ENCODE measurements around the gene FOXRED1. TPM values are rescaled to one million over a fixed set of nuclear protein-coding genes. Genes with fewer than 3 reads are reported as not detected.

The FOXRED1 gene
- total RNA-seq, 1 donor from 2014 or later = 49.6 TPM

DNA sequence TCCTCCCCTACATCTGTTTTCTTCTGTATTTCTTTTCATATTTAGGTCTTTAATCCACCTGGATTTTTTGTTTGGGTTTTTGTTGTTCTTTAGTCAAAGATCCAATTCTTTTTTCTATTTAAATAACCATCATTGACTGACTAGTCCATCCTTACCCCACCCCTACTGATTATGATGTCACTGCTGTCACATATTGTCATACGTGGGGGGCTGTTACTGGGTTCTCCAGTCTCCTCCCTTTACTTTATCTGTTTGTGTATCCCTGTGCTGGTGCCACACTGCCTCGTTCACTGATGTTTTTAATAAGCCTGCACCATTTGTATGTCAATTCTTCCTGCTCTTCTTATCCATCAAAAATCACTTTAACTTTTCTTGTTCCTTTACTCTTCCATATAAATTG is 28.1 kb downstream of the FOXRED1 start:
- Mint-ChIP-seq H3K36me3 (peaks cover 19% of the 10 kb centered on the region), H3K9me3 (no peaks in the 10 kb centered on the region), H3K27me3 (no peaks in the 10 kb centered on the region), H3K4me1 (ENCODE audit: unreplicated experiment) (peaks cover 4% of the 10 kb centered on the region), H3K27ac (no peak overlapping the region), H3K4me3 (no peak overlapping the region)
- no peak for DNase-seq (ENCODE audit: extremely low spot score, unreplicated experiment)
- TF ChIP-seq, protein P1, sequence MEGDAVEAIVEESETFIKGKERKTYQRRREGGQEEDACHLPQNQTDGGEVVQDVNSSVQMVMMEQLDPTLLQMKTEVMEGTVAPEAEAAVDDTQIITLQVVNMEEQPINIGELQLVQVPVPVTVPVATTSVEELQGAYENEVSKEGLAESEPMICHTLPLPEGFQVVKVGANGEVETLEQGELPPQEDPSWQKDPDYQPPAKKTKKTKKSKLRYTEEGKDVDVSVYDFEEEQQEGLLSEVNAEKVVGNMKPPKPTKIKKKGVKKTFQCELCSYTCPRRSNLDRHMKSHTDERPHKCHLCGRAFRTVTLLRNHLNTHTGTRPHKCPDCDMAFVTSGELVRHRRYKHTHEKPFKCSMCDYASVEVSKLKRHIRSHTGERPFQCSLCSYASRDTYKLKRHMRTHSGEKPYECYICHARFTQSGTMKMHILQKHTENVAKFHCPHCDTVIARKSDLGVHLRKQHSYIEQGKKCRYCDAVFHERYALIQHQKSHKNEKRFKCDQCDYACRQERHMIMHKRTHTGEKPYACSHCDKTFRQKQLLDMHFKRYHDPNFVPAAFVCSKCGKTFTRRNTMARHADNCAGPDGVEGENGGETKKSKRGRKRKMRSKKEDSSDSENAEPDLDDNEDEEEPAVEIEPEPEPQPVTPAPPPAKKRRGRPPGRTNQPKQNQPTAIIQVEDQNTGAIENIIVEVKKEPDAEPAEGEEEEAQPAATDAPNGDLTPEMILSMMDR (conservative IDR thresholded peaks at IDR 0.05) = no peak

DNA sequence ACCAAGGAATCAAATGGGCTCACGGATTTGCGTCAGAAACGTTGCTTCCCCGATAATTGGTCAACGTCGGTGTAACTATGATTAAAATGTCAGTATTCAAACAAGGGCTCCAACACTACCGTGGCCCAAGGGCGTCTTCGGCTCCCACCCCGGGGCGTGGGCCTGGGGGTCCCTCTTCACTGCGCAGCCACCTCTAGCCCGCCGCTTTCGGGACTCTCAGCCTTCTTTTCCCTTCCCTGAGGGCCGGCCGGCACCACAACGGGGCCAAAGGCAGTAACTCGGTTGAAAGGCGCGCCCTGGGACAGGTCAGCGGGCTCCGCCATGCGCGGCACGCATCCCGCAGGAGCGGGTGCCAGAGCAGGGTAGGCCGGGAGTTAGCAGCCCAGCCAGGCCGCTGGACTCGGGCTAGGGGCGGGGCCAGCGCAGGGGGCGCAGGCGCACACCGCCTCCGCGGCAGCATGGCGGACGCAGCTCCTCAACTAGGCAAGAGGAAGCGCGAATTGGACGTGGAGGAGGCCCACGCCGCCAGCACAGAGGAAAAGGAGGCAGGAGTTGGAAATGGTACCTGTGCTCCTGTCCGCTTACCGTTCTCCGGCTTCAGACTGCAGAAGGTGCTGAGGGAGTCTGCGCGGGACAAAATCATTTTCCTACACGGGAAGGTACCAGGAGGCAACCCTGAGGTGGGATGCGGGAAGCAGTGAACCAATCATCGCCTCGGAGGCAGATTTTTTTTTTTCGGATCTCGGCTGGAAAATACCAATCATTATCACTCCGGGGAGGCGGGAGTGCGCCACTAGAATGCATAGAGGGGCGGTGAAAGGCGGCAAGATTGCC is 34.9 kb downstream of the FOXRED1 start, which contains the start of gene DCPS:
Gene DCPS (plus strand): TSS at position 438 of the 834 bp plus-strand sequence. CDS start 21 bp downstream, at position 459.
- TF ChIP-seq, protein P1 (conservative IDR thresholded peaks at IDR 0.05) = peak; percentile 22
- Mint-ChIP-seq H3K4me3 (peak within 1 kb of the TSS; percentile 87), H3K4me1 (ENCODE audit: unreplicated experiment) (peaks cover 27% of the 10 kb centered on the region), H3K36me3 (peaks cover 11% of the 10 kb centered on the region), H3K27me3 (no peaks in the 10 kb centered on the region), H3K9me3 (no peaks in the 10 kb centered on the region), H3K27ac (peak within 1 kb of the TSS; percentile 82)
- DNase-seq (ENCODE audit: extremely low spot score, unreplicated experiment) = peak; percentile 95

DNA sequence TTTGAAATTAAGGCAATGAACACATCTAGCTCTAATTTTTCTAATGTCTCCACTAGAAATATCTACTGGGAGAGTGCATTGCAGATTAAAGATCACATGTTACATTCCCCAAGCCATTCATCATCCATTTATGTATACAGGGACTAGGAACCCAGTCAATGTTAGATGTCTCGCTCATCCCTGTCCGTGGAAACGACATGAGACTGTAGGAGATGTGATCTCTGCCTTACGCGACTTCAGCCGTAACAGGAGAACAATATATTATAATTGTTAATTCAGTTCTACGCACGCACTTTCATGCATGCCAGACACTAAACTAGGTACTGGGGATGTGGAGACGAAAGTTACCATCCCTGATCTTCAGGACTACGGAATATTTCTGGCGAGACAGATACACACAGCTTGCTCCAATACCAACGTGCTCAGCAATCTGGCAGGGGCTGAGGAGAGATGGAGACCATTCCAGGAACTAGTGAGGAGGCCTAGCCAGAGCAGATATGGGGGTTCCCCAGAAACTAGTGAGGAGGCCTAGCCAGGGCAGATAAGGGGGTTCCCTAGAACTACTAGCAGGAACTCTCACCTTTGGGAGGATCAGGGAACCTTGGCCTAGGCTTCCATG is 35.6 kb downstream of the FOXRED1 start:
- DNase-seq (ENCODE audit: extremely low spot score, unreplicated experiment) = no peak
- Mint-ChIP-seq H3K4me1 (ENCODE audit: unreplicated experiment) (peaks cover 27% of the 10 kb centered on the region), H3K27me3 (no peaks in the 10 kb centered on the region), H3K36me3 (peaks cover 11% of the 10 kb centered on the region), H3K4me3 (peak overlapping the region; percentile 87), H3K27ac (peak overlapping the region; percentile 82), H3K9me3 (no peaks in the 10 kb centered on the region)
- TF ChIP-seq, protein P1 (conservative IDR thresholded peaks at IDR 0.05) = no peak

DNA sequence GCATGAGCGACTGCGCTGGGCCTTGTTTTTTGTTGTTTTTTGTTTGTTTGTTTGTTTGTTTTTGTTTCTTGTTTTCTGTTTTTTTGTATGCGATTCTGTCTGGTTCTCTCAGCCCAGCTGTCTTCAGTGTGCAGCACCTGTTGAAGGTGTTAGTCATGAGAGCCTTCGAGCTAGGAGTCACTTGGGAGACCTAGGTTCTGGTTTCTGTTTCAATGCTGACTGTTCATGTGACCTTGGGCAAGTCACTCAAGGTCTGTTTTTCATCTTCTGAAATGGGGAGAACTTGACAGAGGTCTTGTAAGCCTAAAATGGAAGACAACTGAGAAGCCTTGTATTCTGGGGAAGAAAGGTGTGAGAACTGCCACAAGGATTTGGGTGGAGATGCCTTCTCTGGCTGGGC is 36.7 kb downstream of the FOXRED1 start:
- Mint-ChIP-seq H3K9me3 (no peaks in the 10 kb centered on the region), H3K36me3 (peaks cover 8% of the 10 kb centered on the region), H3K4me1 (ENCODE audit: unreplicated experiment) (peaks cover 37% of the 10 kb centered on the region), H3K27ac (peak overlapping the region; percentile 75), H3K4me3 (peak overlapping the region; percentile 81), H3K27me3 (no peaks in the 10 kb centered on the region)
- no peak for DNase-seq (ENCODE audit: extremely low spot score, unreplicated experiment)
- TF ChIP-seq, protein P1 (conservative IDR thresholded peaks at IDR 0.05) = no peak

DNA sequence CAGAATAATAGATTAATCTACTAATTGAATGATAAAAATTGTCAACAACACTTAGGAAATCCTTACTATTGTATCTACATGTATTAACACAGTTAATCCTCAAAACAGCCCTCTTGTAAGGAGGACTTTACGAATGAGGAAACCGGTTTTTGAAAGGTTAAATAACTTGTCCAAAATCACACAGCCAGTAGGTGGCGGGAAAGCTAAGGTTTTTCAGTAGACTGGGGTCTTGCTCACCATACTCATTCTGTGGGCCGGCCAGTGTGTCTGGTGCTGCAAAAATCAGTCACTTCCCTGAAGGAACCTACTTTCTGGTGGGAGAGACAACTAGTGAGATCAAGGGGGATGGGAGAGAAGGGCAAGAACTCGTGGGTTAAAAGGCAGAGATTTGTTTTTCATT is 38.8 kb downstream of the FOXRED1 start:
- Mint-ChIP-seq H3K9me3 (no peaks in the 10 kb centered on the region), H3K27me3 (no peaks in the 10 kb centered on the region), H3K4me3 (peak overlapping the region; percentile 34), H3K36me3 (peaks cover 10% of the 10 kb centered on the region), H3K4me1 (ENCODE audit: unreplicated experiment) (peaks cover 41% of the 10 kb centered on the region), H3K27ac (peak overlapping the region; percentile 6)
- TF ChIP-seq, protein P1 (conservative IDR thresholded peaks at IDR 0.05) = peak; percentile 70
- DNase-seq (ENCODE audit: extremely low spot score, unreplicated experiment) = no peak

Data from type B pancreatic cell (in vitro differentiated cells).